ENCODE results near the gene TMSB15B. TPM values are rescaled to one million over a fixed set of nuclear protein-coding genes. Genes with fewer than 3 reads are reported as not detected.
"Not testable (repeated sequence)": the region's sequence is repeated elsewhere in the genome, so short reads cannot be mapped to it uniquely, and the experiment has no call there.

Gene TMSB15B
- total RNA-seq, 3 donors from 2014 or later: 0.49 to 4.4 (median 2.2) TPM

DNA sequence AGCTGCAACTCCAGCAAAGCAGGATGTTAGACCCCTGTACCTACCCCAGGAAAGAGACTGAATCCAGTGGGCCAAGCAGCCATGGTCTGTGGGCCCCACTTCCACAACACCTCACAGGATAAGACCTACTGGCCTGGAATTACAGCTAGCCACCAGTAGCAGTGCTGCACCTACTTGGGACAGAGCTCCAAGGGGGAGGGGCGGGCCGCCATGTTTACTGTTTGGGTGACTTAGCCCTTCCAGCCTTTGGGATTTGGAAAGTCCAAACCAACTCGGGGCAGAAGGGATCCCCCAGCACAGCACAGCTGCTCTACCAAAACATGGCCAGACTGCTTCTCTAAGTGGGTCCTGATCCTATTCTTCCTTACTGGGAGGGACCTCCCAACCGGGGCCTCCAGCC is 9.1 kb upstream of the TMSB15B start:
- ATAC-seq: no peak
- no peak for DNase-seq
- H3K4me1 ChIP-seq (ENCODE audit: low read depth): no peaks in the 10 kb centered on the region
- H3K4me3 ChIP-seq: no peak overlapping the region
- no peaks in the 10 kb centered on the region for H3K36me3 ChIP-seq (ENCODE audit: low read depth)
- intact Hi-C loops (cut with DNase I, micrococcal nuclease): no loop called here
- TF ChIP-seq, protein P1, sequence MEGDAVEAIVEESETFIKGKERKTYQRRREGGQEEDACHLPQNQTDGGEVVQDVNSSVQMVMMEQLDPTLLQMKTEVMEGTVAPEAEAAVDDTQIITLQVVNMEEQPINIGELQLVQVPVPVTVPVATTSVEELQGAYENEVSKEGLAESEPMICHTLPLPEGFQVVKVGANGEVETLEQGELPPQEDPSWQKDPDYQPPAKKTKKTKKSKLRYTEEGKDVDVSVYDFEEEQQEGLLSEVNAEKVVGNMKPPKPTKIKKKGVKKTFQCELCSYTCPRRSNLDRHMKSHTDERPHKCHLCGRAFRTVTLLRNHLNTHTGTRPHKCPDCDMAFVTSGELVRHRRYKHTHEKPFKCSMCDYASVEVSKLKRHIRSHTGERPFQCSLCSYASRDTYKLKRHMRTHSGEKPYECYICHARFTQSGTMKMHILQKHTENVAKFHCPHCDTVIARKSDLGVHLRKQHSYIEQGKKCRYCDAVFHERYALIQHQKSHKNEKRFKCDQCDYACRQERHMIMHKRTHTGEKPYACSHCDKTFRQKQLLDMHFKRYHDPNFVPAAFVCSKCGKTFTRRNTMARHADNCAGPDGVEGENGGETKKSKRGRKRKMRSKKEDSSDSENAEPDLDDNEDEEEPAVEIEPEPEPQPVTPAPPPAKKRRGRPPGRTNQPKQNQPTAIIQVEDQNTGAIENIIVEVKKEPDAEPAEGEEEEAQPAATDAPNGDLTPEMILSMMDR (IDR thresholded peaks at IDR 0.05): no peak
- H3K9me3 ChIP-seq: no peaks in the 10 kb centered on the region

DNA sequence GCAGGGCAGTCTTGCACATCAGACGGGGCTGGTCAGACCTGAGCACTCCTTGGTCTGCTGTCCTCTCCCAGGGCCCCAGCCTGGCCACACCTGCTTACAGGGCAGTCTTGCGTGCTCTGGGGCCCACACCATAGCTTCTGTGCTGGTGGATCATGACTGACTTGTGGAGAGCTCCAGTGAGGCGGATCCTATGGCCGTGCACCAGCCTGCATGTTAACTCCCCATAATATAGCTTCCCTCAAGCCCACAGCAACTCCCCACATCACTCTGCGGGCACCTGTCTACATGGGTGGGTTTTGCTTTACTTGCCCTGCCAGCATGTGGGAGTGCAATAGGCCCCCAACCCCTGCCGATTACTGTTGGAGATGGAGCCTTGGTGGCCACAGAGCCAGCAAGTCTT is 8.2 kb upstream of the TMSB15B start:
- H3K4me1 ChIP-seq (ENCODE audit: low read depth): no peaks in the 10 kb centered on the region

DNA sequence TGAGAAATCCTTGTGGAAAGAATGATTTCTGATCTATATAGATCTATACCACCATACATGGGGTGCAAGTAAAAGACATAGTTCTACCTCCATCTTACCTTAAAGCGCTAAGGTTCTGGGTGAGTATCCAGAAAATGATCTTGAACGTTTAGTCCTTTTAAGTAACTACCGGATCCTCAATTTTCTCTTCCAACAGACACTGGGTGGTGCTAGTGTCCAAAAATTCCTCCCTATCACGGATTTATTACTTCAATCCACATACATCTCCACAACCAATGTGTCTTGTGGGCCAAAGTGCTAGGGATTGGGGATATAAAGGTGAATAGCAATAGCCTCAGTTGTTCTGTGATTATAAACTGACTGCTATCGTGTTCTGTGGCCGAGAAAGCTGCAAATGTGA is 1.8 kb upstream of the TMSB15B start:
- H3K9me3 ChIP-seq; H3K36me3 ChIP-seq (ENCODE audit: low read depth); intact Hi-C loops (cut with DNase I, micrococcal nuclease); H3K4me3 ChIP-seq; DNase-seq; H3K4me1 ChIP-seq (ENCODE audit: low read depth); ATAC-seq: not testable (repeated sequence)

More for the DNA sequence above, 8.2 kb upstream of the TMSB15B start:
- Histone ChIP-seq H3K36me3 (ENCODE audit: low read depth) (no peaks in the 10 kb centered on the region), H3K4me3 (no peak overlapping the region), H3K9me3 (no peaks in the 10 kb centered on the region)
- TF ChIP-seq, protein P1 (IDR thresholded peaks at IDR 0.05): no peak
- DNase-seq (no peak), ATAC-seq (no peak)
- intact Hi-C loops (cut with DNase I, micrococcal nuclease): no loop called here

DNA sequence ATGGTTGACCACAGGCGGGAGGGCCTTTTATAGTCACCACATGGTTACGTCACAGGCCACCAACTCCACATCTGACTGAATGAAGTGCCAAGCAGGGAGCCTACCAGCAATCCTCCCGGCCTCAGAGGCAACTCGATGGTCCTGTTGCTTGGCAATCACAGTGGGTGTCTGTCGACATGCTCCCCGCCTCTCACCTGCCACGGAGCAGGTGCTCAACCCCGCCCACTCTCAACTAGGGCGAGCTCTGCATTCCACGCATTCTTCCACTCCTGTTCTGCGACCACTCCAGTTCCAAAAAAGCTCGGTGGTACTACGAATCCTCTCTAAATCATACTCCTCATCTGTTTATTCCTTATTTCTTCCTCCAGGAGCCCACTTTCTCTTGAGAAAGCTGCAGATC is 21.1 kb downstream of the TMSB15B start:
- H3K4me3 ChIP-seq; intact Hi-C loops (cut with DNase I, micrococcal nuclease); H3K4me1 ChIP-seq (ENCODE audit: low read depth); ATAC-seq; DNase-seq; H3K9me3 ChIP-seq; H3K36me3 ChIP-seq (ENCODE audit: low read depth): not testable (repeated sequence)

DNA sequence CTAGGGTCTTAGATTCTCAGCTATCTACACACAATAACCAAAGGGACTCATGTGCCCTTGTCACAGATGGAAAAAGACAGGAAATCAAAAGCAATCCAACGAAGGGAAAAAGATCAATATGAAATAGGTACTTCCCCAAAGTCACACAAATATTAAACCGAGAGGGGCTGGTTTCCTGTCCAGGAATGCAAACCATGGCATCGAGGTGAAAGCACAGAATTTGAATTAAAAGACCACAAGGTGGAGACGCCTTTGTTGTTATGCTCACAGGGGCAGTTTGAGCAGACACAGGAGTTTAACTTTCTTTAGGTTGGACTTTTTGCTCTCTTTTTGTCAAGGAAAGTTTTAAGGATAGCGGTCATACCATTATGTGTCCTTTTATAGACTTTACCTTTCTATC is 36.8 kb downstream of the TMSB15B start:
- Histone ChIP-seq H3K4me1 (ENCODE audit: low read depth) (no peaks in the 10 kb centered on the region), H3K4me3 (no peak overlapping the region), H3K36me3 (ENCODE audit: low read depth) (no peaks in the 10 kb centered on the region), H3K9me3 (no peaks in the 10 kb centered on the region)
- intact Hi-C loops (cut with DNase I, micrococcal nuclease): no loop called here
- no peak for ATAC-seq
- TF ChIP-seq, protein P1 (IDR thresholded peaks at IDR 0.05): no peak
- no peak for DNase-seq

DNA sequence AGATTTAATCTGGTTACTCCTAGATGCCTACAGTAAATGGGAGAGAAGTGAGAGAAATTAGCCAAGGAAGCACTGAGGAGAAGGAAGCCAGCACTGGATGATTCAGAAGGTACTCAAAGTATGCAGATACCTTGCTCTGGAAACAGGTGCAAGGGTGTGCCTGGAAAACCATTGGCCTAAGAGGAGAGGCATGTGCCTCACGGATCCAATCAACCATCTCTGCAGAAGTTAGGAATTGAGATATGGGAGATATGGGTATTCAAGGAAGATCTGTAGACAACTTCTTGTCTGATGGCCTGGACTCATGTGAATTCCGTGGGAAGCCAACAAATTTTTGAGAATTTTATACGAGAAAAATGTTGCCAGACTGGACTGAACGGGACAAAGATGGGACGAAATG is 46.4 kb downstream of the TMSB15B start:
- Histone ChIP-seq H3K9me3 (no peaks in the 10 kb centered on the region), H3K36me3 (ENCODE audit: low read depth) (no peaks in the 10 kb centered on the region), H3K4me1 (ENCODE audit: low read depth) (no peaks in the 10 kb centered on the region), H3K4me3 (no peak overlapping the region)
- TF ChIP-seq, protein P1 (IDR thresholded peaks at IDR 0.05): no peak
- ATAC-seq: no peak
- DNase-seq: no peak
- intact Hi-C loops (cut with DNase I, micrococcal nuclease): no loop called here

DNA sequence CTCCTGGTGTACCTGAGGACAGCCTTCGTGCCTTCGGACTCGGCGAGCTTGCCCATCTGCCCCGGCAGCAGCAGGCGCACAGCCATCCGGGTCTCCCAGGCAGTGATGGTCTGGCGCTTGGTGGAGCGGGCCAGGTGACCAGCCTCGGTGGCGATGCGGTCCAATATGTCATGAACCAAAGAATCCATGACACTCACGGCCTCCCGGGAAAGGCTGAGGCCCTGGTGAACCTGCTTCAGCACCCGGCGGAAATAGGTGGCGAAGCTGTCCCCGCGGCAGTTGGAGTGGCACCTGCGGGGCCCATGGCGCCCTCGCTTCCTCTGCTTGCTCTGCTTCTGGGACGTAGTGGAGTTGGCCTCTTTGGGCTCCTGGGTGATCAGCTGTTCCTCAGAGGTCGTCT is 50.7 kb downstream of the TMSB15B start:
- Histone ChIP-seq H3K4me3 (no peak overlapping the region), H3K4me1 (ENCODE audit: low read depth) (no peaks in the 10 kb centered on the region), H3K36me3 (ENCODE audit: low read depth) (no peaks in the 10 kb centered on the region), H3K9me3 (no peaks in the 10 kb centered on the region)
- intact Hi-C loops (cut with DNase I, micrococcal nuclease): no loop called here
- DNase-seq (no peak), ATAC-seq (no peak)
- TF ChIP-seq, protein P1 (IDR thresholded peaks at IDR 0.05): no peak

All from mucosa of descending colon (tissue), 3 donors.